Loucy (cell line): ENCODE results near the gene ATF7.

Source experiments
- H2AFZ ChIP-seq: fragments of 200-600 bp; sonication (generic); 2 replicates; pipeline ENCODE4 v1.6.0; 2016; ENCODE audit warnings: antibody characterized with exemption, mild to moderate bottlenecking, low read length, moderate library complexity
- H3F3A ChIP-seq: fragments of 200-600 bp; 2 replicates; pipeline ENCODE4 v1.6.0; 2016; ENCODE audit warnings: antibody characterized with exemption, low read depth, mild to moderate bottlenecking
- H3K27me3 ChIP-seq: fragments of 200-600 bp; sonication (generic); 2 replicates; pipeline ENCODE4 v1.6.1; 2014; ENCODE audit warnings: low read length, mild to moderate bottlenecking; ENCODE audit not compliant: insufficient read depth, poor library complexity, severe bottlenecking
- H3K36me3 ChIP-seq: fragments of 200-600 bp; sonication (generic); 2 replicates; pipeline ENCODE4 v1.6.1; 2016; ENCODE audit warnings: low read length; ENCODE audit not compliant: insufficient read depth
- H3K4me1 ChIP-seq: fragments of 200-600 bp; sonication (generic); 2 replicates; pipeline ENCODE4 v1.5.1; 2014; ENCODE audit warnings: low read length, mild to moderate bottlenecking; ENCODE audit not compliant: insufficient read depth, poor library complexity, severe bottlenecking
- H3K4me2 ChIP-seq: fragments of 200-600 bp; sonication (generic); 2 replicates; pipeline ENCODE4 v1.6.0; 2014; ENCODE audit warnings: antibody characterized with exemption, low read length, low read depth, mild to moderate bottlenecking; ENCODE audit not compliant: poor library complexity, severe bottlenecking
- H3K4me3 ChIP-seq: fragments of 200-600 bp; sonication (generic); 2 replicates; pipeline ENCODE4 v1.5.1; 2014; ENCODE audit warnings: low read length, mild to moderate bottlenecking, mixed read lengths; ENCODE audit not compliant: poor library complexity, severe bottlenecking
- H3K79me2 ChIP-seq: fragments of 200-600 bp; sonication (generic); 2 replicates; pipeline ENCODE4 v1.6.1; 2014; ENCODE audit warnings: low read length; ENCODE audit not compliant: insufficient read depth
- H3K9ac ChIP-seq: fragments of 200-600 bp; sonication (generic); 2 replicates; pipeline ENCODE4 v1.6.0; 2014; ENCODE audit warnings: mild to moderate bottlenecking, low read depth, low read length, moderate library complexity; ENCODE audit not compliant: poor library complexity, severe bottlenecking
- H3K9me2 ChIP-seq: fragments of 200-600 bp; sonication (generic); replicated peaks from 2 replicates; pipeline ENCODE4 v1.6.1; 2016; ENCODE audit warnings: low read depth, low read length, mixed read lengths
- H3K9me3 ChIP-seq: fragments of 200-600 bp; sonication (generic); 2 replicates; pipeline ENCODE4 v1.6.1; 2014; ENCODE audit warnings: mild to moderate bottlenecking, antibody characterized with exemption, low read length, low read depth; ENCODE audit not compliant: insufficient read depth
- H4K20me1 ChIP-seq: fragments of 200-600 bp; sonication (generic); 2 replicates; pipeline ENCODE4 v1.6.0; 2014; ENCODE audit warnings: antibody characterized with exemption, low read length, mild to moderate bottlenecking; ENCODE audit not compliant: insufficient read depth, poor library complexity, severe bottlenecking
- EZH2phosphoT487 ChIP-seq: fragments of 200-600 bp; IDR thresholded peaks from 2 replicates; pipeline ENCODE4 v1.6.1; 2018; ENCODE audit warnings: antibody characterized with exemption, mild to moderate bottlenecking, moderate library complexity, borderline replicate concordance
- TF ChIP-seq, protein P1 (sequence below): fragments of 200-600 bp; sonication (generic); conservative IDR thresholded peaks from 2 replicates; pipeline ENCODE4 v1.5.1; 2014; ENCODE audit warnings: mild to moderate bottlenecking, antibody characterized with exemption, low read length

ATF7 gene

DNA sequence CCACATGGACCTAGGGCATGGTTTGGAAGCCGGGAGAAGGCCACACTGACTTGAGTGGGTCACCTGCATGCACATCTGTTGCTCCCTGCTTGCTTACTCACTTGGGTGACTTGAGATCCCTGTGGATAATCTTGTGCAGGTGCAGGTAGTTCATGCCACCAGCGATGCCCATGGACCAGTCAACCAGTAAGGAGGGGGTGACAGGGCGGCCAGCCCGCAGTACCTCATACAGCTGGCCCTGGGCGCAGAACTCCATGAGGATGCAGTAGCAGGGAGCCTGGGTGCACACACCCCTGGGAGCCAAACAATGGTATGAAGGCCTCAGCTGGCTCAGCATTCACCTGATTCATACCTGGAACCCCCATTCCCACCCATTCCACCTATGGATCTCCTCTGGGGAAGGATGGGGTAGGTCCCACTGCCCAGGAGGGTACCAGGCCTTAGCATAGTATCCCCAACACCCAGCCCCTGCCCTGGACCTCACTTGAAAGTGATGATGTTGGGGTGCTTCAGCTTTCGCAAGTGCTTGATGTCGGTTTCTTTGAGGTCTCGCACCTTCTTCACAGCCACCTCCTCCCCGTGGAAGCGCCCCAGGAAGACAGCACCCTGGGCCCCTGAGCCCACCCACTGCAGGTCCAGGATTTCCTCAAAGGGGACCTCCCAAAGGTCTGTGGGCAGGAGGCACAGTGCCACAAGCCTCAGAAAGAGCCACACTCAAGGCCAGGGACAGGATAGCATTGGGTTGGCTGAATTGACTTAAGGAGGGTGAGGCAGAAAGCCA is 140.0 kb downstream of the ATF7 start:
- H3K9me2 ChIP-seq = no peaks in the 10 kb centered on the region
- no peaks in the 10 kb centered on the region for H3K27me3 ChIP-seq
- peaks cover 67% of the 10 kb centered on the region; the same call in 1 of the 2 replicates for H3K36me3 ChIP-seq

GRCh38 chr12:53484686-53485575 is 141.3 kb downstream of the ATF7 start:
- Histone ChIP-seq H3K79me2 (peaks cover 6% of the 10 kb centered on the region; the same call in 1 of the 2 replicates), H3K4me3 (no peak overlapping the region), H3K9me3 (no peaks in the 10 kb centered on the region), H3K27me3 (no peaks in the 10 kb centered on the region), H3K36me3 (peaks cover 78% of the 10 kb centered on the region), H2AFZ (no peak overlapping the region), H3K4me2 (no peak overlapping the region), H3K4me1 (no peaks in the 10 kb centered on the region), H3K9ac (no peak overlapping the region), H3F3A (peaks cover 4% of the 10 kb centered on the region; the same call in 1 of the 2 replicates), H3K9me2 (no peaks in the 10 kb centered on the region), H4K20me1 (peaks cover 32% of the 10 kb centered on the region)
- TF ChIP-seq, protein P1, sequence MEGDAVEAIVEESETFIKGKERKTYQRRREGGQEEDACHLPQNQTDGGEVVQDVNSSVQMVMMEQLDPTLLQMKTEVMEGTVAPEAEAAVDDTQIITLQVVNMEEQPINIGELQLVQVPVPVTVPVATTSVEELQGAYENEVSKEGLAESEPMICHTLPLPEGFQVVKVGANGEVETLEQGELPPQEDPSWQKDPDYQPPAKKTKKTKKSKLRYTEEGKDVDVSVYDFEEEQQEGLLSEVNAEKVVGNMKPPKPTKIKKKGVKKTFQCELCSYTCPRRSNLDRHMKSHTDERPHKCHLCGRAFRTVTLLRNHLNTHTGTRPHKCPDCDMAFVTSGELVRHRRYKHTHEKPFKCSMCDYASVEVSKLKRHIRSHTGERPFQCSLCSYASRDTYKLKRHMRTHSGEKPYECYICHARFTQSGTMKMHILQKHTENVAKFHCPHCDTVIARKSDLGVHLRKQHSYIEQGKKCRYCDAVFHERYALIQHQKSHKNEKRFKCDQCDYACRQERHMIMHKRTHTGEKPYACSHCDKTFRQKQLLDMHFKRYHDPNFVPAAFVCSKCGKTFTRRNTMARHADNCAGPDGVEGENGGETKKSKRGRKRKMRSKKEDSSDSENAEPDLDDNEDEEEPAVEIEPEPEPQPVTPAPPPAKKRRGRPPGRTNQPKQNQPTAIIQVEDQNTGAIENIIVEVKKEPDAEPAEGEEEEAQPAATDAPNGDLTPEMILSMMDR = no peak
- TF ChIP-seq EZH2phosphoT487 = no peak

More for the DNA sequence above, 140.0 kb downstream of the ATF7 start:
- no peak overlapping the region for H3K9ac ChIP-seq
- no peak overlapping the region for H3K4me2 ChIP-seq
- H3K79me2 ChIP-seq = no peaks in the 10 kb centered on the region
- TF ChIP-seq, protein P1 = no peak
- no peak for TF ChIP-seq EZH2phosphoT487
- no peak overlapping the region for H3K4me3 ChIP-seq
- no peaks in the 10 kb centered on the region for H3F3A ChIP-seq
- H2AFZ ChIP-seq = no peak overlapping the region
- no peaks in the 10 kb centered on the region for H3K4me1 ChIP-seq
- H4K20me1 ChIP-seq = peaks cover 23% of the 10 kb centered on the region
- no peaks in the 10 kb centered on the region for H3K9me3 ChIP-seq

DNA sequence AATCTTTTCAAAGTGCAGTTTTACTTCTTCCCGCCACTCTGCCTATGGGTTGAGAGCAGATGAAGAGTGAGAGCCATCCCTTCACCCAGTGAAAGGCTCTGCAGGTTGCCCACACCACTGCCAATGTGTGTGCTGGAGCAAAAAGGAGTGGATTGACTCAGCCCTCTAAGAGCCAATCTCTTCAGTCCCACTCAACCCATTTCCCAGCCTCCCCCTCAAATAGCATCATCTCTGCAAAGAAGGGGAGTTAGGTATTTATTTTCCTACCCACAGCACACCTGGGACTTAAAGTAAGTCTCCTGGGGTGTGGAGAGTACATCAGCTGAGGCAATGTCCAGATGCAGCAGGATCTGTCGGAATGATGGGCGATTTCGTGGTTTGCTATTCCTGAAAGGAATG is 142.2 kb downstream of the ATF7 start:
- Histone ChIP-seq H3K27me3 (no peaks in the 10 kb centered on the region), H3K9me3 (no peaks in the 10 kb centered on the region), H3K9ac (no peak overlapping the region), H3K9me2 (no peaks in the 10 kb centered on the region), H3K4me1 (no peaks in the 10 kb centered on the region), H2AFZ (no peak overlapping the region), H3K36me3 (peaks cover 88% of the 10 kb centered on the region), H3K79me2 (peaks cover 10% of the 10 kb centered on the region; the same call in 1 of the 2 replicates), H3K4me2 (no peak overlapping the region), H3K4me3 (no peak overlapping the region), H4K20me1 (peaks cover 42% of the 10 kb centered on the region), H3F3A (peaks cover 4% of the 10 kb centered on the region; the same call in 1 of the 2 replicates)
- no peak for TF ChIP-seq EZH2phosphoT487
- TF ChIP-seq, protein P1 = no peak
